HepG2 (cell line): Measurements from ENCODE around the gene PASK.

Experiments used
- CHD2 ChIP-seq: IDR thresholded peaks from 2 replicates; pipeline ENCODE4 v1.6.1; 2011; ENCODE audit warnings: low read depth, low read length, improper control_type of control experiment
- EEA1 ChIP-seq: sonication (generic); formaldehyde crosslinking; IDR thresholded peaks from 2 replicates; pipeline ENCODE4 v1.5.1; 2020; ENCODE audit warnings: mild to moderate bottlenecking, missing genetic modification reagents, borderline replicate concordance
- GABPA ChIP-seq, 2 experiments: IDR thresholded peaks; 2 replicates each; pipeline ENCODE4 v1.6.1; 2011 to 2016; ENCODE audit warnings: low read depth in 2 of 2, low read length in 1 of 2, missing biosample characterization in 1 of 2, missing genetic modification characterization in 1 of 2
- RFX1 ChIP-seq: fragments of 450-650 bp; IDR thresholded peaks from 2 replicates; pipeline ENCODE4 v1.6.1; 2017
- TAF1 ChIP-seq: sonication (generic); formaldehyde crosslinking; IDR thresholded peaks from 2 replicates; pipeline ENCODE4 v1.4.0; 2020; ENCODE audit warnings: missing genetic modification reagents
- ZC3H4 ChIP-seq: sonication (generic); formaldehyde crosslinking; IDR thresholded peaks from 2 replicates; pipeline ENCODE4 v1.4.0; 2020; ENCODE audit warnings: missing genetic modification reagents, borderline replicate concordance
- ZNF468 ChIP-seq: sonication (generic); formaldehyde crosslinking; IDR thresholded peaks from 2 replicates; pipeline ENCODE4 v1.8.0; 2022; ENCODE audit warnings: mild to moderate bottlenecking, moderate library complexity, missing genetic modification reagents
- ZSCAN25 ChIP-seq: sonication (generic); formaldehyde crosslinking; IDR thresholded peaks from 2 replicates; pipeline ENCODE4 v1.8.0; 2022; ENCODE audit warnings: mild to moderate bottlenecking, missing genetic modification reagents
- TF ChIP-seq, protein P1 (sequence below): sonication (generic); formaldehyde crosslinking; IDR thresholded peaks from 2 replicates; pipeline ENCODE4 v1.8.1; 2022; ENCODE audit warnings: mild to moderate bottlenecking, missing genetic modification reagents
- TF ChIP-seq, protein P2 (sequence below): sonication (generic); formaldehyde crosslinking; IDR thresholded peaks from 2 replicates; pipeline ENCODE4 v1.4.0; 2020; ENCODE audit warnings: missing genetic modification reagents
- TF ChIP-seq, protein P3 (sequence below): sonication (generic); formaldehyde crosslinking; IDR thresholded peaks from 2 replicates; pipeline ENCODE4 v1.4.0; 2020; ENCODE audit warnings: low read depth, missing genetic modification reagents
- TF ChIP-seq, protein P4 (sequence below): sonication (generic); formaldehyde crosslinking; IDR thresholded peaks from 2 replicates; pipeline ENCODE4 v1.4.0; 2020; ENCODE audit warnings: mild to moderate bottlenecking, missing genetic modification reagents

DNA sequence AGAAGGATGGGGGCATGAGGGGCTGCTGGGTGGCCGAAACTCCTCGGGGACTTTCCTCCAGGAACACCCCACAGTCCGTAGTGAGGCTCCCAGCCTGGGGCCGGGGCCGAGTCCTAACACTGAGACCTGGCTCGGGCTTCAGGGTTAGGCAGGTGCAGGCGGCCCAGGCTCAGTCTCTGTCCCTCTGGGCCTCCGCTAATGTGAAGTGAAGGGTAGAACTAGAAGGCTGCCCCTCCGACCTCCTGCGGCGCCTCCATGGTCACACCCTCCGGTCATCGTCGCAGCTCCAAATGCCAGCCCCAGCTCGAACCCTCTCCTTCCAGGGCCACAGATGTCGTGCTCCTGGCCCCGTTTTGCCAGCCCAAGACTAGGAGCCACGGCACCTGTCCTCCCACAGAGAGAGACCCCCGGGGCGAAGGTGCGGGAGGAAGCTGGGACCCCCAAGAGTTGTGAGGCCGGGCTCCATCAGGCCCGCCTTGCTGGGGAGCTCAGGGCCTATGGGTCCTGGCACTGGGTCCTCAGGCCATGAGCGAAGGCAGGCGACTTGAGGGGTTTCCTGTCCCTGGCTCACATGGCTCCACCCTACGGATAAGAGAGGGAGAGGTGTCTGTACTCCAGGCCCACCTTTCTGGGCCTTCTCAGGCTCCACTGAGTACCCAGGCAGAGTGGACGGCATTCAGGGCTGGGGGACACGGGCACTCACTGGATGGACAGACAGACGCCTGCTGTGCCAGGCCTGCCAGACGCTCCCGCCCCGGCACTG lies 40.0 kb upstream of the PASK start:
- no peak for TF ChIP-seq GABPA (IDR thresholded peaks at IDR 0.05; ENCODE audit: low read depth, low read length)
- TF ChIP-seq GABPA (CRISPR knock-in tag; IDR thresholded peaks at IDR 0.05; ENCODE audit: low read depth): no peak
- TF ChIP-seq, protein P1, sequence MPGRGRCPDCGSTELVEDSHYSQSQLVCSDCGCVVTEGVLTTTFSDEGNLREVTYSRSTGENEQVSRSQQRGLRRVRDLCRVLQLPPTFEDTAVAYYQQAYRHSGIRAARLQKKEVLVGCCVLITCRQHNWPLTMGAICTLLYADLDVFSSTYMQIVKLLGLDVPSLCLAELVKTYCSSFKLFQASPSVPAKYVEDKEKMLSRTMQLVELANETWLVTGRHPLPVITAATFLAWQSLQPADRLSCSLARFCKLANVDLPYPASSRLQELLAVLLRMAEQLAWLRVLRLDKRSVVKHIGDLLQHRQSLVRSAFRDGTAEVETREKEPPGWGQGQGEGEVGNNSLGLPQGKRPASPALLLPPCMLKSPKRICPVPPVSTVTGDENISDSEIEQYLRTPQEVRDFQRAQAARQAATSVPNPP (CRISPR knock-in tag): no peak
- TF ChIP-seq ZC3H4: no peak
- TF ChIP-seq RFX1: no peak
- no peak for TF ChIP-seq EEA1
- no peak for TF ChIP-seq TAF1 (CRISPR knock-in tag)
- TF ChIP-seq, protein P2, sequence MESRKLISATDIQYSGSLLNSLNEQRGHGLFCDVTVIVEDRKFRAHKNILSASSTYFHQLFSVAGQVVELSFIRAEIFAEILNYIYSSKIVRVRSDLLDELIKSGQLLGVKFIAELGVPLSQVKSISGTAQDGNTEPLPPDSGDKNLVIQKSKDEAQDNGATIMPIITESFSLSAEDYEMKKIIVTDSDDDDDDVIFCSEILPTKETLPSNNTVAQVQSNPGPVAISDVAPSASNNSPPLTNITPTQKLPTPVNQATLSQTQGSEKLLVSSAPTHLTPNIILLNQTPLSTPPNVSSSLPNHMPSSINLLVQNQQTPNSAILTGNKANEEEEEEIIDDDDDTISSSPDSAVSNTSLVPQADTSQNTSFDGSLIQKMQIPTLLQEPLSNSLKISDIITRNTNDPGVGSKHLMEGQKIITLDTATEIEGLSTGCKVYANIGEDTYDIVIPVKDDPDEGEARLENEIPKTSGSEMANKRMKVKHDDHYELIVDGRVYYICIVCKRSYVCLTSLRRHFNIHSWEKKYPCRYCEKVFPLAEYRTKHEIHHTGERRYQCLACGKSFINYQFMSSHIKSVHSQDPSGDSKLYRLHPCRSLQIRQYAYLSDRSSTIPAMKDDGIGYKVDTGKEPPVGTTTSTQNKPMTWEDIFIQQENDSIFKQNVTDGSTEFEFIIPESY (CRISPR knock-in tag): no peak
- no peak for TF ChIP-seq ZNF468 (CRISPR knock-in tag)
- TF ChIP-seq, protein P3, sequence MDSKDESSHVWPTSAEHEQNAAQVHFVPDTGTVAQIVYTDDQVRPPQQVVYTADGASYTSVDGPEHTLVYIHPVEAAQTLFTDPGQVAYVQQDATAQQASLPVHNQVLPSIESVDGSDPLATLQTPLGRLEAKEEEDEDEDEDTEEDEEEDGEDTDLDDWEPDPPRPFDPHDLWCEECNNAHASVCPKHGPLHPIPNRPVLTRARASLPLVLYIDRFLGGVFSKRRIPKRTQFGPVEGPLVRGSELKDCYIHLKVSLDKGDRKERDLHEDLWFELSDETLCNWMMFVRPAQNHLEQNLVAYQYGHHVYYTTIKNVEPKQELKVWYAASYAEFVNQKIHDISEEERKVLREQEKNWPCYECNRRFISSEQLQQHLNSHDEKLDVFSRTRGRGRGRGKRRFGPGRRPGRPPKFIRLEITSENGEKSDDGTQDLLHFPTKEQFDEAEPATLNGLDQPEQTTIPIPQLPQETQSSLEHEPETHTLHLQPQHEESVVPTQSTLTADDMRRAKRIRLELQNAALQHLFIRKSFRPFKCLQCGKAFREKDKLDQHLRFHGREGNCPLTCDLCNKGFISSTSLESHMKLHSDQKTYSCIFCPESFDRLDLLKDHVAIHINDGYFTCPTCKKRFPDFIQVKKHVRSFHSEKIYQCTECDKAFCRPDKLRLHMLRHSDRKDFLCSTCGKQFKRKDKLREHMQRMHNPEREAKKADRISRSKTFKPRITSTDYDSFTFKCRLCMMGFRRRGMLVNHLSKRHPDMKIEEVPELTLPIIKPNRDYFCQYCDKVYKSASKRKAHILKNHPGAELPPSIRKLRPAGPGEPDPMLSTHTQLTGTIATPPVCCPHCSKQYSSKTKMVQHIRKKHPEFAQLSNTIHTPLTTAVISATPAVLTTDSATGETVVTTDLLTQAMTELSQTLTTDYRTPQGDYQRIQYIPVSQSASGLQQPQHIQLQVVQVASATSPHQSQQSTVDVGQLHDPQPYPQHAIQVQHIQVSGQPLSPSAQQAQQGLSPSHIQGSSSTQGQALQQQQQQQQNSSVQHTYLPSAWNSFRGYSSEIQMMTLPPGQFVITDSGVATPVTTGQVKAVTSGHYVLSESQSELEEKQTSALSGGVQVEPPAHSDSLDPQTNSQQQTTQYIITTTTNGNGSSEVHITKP (CRISPR knock-in tag): no peak
- no peak for TF ChIP-seq ZSCAN25 (CRISPR knock-in tag)
- no peak for TF ChIP-seq CHD2
- TF ChIP-seq, protein P4, sequence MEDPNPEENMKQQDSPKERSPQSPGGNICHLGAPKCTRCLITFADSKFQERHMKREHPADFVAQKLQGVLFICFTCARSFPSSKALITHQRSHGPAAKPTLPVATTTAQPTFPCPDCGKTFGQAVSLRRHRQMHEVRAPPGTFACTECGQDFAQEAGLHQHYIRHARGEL: no peak
